SU-DHL-6 (cell line): ENCODE results near the gene CIT.

Experiments
- H2AFZ ChIP-seq: fragments of 200-600 bp; sonication (generic); 2 replicates; pipeline ENCODE4 v1.6.1; 2014; ENCODE audit warnings: low read depth, mild to moderate bottlenecking, moderate library complexity, mixed read lengths, antibody characterized with exemption, low read length; ENCODE audit not compliant: severe bottlenecking
- H3F3A ChIP-seq: fragments of 200-600 bp; shearing (Covaris generic); 2 replicates; pipeline ENCODE4 v1.6.0; 2016; ENCODE audit warnings: antibody characterized with exemption, mild to moderate bottlenecking; ENCODE audit not compliant: insufficient read depth
- H3K27ac ChIP-seq: fragments of 200-600 bp; sonication (generic); 2 replicates; pipeline ENCODE4 v1.5.1; 2016; ENCODE audit warnings: low read depth, mild to moderate bottlenecking, low read length, moderate library complexity, mixed read lengths
- H3K27me3 ChIP-seq: fragments of 200-600 bp; sonication (generic), shearing (Covaris generic); 2 replicates; pipeline ENCODE4 v1.6.0; 2014; ENCODE audit warnings: mild to moderate bottlenecking, low read length
- H3K36me3 ChIP-seq: fragments of 200-600 bp; sonication (generic); 2 replicates; pipeline ENCODE4 v1.6.1; 2014; ENCODE audit warnings: mild to moderate bottlenecking, low read length, mixed read lengths
- H3K4me2 ChIP-seq: fragments of 300-600, 200-600 bp; shearing (Covaris generic), sonication (generic); 2 replicates; pipeline ENCODE4 v1.6.0; 2014; ENCODE audit warnings: low read length, low read depth, mild to moderate bottlenecking; ENCODE audit not compliant: poor library complexity, severe bottlenecking
- H3K4me3 ChIP-seq: fragments of 200-600 bp; sonication (generic); 2 replicates; pipeline ENCODE4 v1.5.1; 2014; ENCODE audit warnings: antibody characterized with exemption, low read length, mild to moderate bottlenecking, mixed read lengths; ENCODE audit not compliant: insufficient read depth, poor library complexity, severe bottlenecking
- H3K79me2 ChIP-seq: fragments of 200-600 bp; sonication (generic); 2 replicates; pipeline ENCODE4 v1.6.1; 2014; ENCODE audit warnings: mild to moderate bottlenecking, low read length, moderate library complexity; ENCODE audit not compliant: insufficient read depth
- H3K9ac ChIP-seq: fragments of 200-600 bp; sonication (generic); 2 replicates; pipeline ENCODE4 v1.7.0; 2014; ENCODE audit warnings: mild to moderate bottlenecking, low read length
- H3K9me2 ChIP-seq: fragments of 200-600 bp; sonication (generic); replicated peaks from 2 replicates; pipeline ENCODE4 v1.6.1; 2014; ENCODE audit warnings: low read length; ENCODE audit not compliant: insufficient read depth
- H3K9me3 ChIP-seq: fragments of 200-600 bp; sonication (generic); 2 replicates; pipeline ENCODE4 v1.6.1; 2014; ENCODE audit warnings: low read length, mixed read lengths; ENCODE audit not compliant: insufficient read depth
- H4K20me1 ChIP-seq: fragments of 200-600 bp; sonication (generic); 2 replicates; pipeline ENCODE4 v1.6.1; 2014; ENCODE audit warnings: low read depth, mild to moderate bottlenecking, antibody characterized with exemption, low read length, moderate library complexity, mixed read lengths
- CTCF ChIP-seq: fragments of 200-600 bp; sonication (generic); IDR thresholded peaks from one replicate; pipeline ENCODE4 v1.5.1; 2017; ENCODE audit warnings: antibody characterized with exemption, mild to moderate bottlenecking, low read length, moderate library complexity; ENCODE audit not compliant: insufficient read depth, poor library complexity, severe bottlenecking
- EZH2phosphoT487 ChIP-seq: fragments of 200-600 bp; sonication (generic), shearing (Covaris generic); conservative IDR thresholded peaks from 2 replicates; pipeline ENCODE4 v1.6.1; 2018; ENCODE audit warnings: mild to moderate bottlenecking, antibody characterized with exemption, low read length, moderate library complexity, mixed read lengths

CIT gene

GRCh38 chr12:119915894-119916510 lies 38.9 kb upstream of the CIT start:
- no peaks in the 10 kb centered on the region for H4K20me1 ChIP-seq
- H3K4me2 ChIP-seq: no peak overlapping the region
- no peaks in the 10 kb centered on the region for H3F3A ChIP-seq
- no peaks in the 10 kb centered on the region for H3K36me3 ChIP-seq
- H3K9ac ChIP-seq: no peak overlapping the region
- no peak overlapping the region for H3K27ac ChIP-seq
- no peaks in the 10 kb centered on the region for H3K79me2 ChIP-seq
- no peak overlapping the region for H3K4me3 ChIP-seq
- TF ChIP-seq EZH2phosphoT487 (no peak), CTCF (no peak)
- H2AFZ ChIP-seq: no peak overlapping the region
- H3K9me2 ChIP-seq: no peaks in the 10 kb centered on the region
- H3K9me3 ChIP-seq: no peaks in the 10 kb centered on the region
- H3K27me3 ChIP-seq: no peaks in the 10 kb centered on the region

GRCh38 chr12:119914666-119915065 lies 37.5 kb upstream of the CIT start:
- Histone ChIP-seq H3K4me2 (no peak overlapping the region), H3K79me2 (no peaks in the 10 kb centered on the region), H3K4me3 (no peak overlapping the region), H3K27me3 (no peaks in the 10 kb centered on the region), H3K9ac (no peak overlapping the region), H3F3A (no peaks in the 10 kb centered on the region), H4K20me1 (no peaks in the 10 kb centered on the region), H2AFZ (no peak overlapping the region), H3K9me2 (no peaks in the 10 kb centered on the region), H3K36me3 (no peaks in the 10 kb centered on the region), H3K9me3 (no peaks in the 10 kb centered on the region), H3K27ac (no peak overlapping the region)
- TF ChIP-seq EZH2phosphoT487 (no peak), CTCF (no peak)

GRCh38 chr12:119913536-119914330 lies 36.6 kb upstream of the CIT start:
- Histone ChIP-seq H3K9me3 (no peaks in the 10 kb centered on the region), H3K9me2 (no peaks in the 10 kb centered on the region), H3K4me2 (no peak overlapping the region), H3K9ac (no peak overlapping the region), H3K36me3 (no peaks in the 10 kb centered on the region), H3K4me3 (no peak overlapping the region), H3K79me2 (no peaks in the 10 kb centered on the region), H3K27me3 (no peaks in the 10 kb centered on the region), H3K27ac (no peak overlapping the region), H2AFZ (no peak overlapping the region), H4K20me1 (no peaks in the 10 kb centered on the region), H3F3A (no peaks in the 10 kb centered on the region)
- TF ChIP-seq CTCF: no peak
- no peak for TF ChIP-seq EZH2phosphoT487
